GM12872 (cell line): ENCODE measurements around the gene ZSWIM9.

Source experiments
- TF ChIP-seq, protein P1 (sequence below): IDR thresholded peaks from 3 replicates; pipeline ENCODE4 v1.5.1; 2011; ENCODE audit warnings: low read depth, mild to moderate bottlenecking, low read length, moderate library complexity; ENCODE audit not compliant: insufficient read depth

ZSWIM9 gene

DNA sequence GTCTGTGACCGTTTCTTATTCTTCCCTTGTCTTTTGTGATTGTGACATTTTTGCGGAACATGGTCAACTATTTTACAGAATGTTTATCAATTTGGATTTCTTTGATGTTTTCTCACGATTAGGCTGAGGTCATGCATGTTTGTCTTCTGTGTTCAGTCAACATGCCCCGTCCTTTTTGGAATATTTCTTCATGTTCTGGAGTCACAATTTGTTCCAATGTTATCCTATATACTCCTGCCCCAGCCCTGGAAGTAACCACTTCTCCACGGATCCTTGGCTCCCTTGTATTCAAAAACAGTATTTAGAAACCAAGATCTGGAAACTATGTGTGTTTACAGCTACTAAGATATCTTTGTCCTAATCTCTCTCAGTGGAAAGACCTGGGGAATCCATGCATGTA is 75.6 kb downstream of the ZSWIM9 start:
- TF ChIP-seq, protein P1, sequence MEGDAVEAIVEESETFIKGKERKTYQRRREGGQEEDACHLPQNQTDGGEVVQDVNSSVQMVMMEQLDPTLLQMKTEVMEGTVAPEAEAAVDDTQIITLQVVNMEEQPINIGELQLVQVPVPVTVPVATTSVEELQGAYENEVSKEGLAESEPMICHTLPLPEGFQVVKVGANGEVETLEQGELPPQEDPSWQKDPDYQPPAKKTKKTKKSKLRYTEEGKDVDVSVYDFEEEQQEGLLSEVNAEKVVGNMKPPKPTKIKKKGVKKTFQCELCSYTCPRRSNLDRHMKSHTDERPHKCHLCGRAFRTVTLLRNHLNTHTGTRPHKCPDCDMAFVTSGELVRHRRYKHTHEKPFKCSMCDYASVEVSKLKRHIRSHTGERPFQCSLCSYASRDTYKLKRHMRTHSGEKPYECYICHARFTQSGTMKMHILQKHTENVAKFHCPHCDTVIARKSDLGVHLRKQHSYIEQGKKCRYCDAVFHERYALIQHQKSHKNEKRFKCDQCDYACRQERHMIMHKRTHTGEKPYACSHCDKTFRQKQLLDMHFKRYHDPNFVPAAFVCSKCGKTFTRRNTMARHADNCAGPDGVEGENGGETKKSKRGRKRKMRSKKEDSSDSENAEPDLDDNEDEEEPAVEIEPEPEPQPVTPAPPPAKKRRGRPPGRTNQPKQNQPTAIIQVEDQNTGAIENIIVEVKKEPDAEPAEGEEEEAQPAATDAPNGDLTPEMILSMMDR: no peak

DNA sequence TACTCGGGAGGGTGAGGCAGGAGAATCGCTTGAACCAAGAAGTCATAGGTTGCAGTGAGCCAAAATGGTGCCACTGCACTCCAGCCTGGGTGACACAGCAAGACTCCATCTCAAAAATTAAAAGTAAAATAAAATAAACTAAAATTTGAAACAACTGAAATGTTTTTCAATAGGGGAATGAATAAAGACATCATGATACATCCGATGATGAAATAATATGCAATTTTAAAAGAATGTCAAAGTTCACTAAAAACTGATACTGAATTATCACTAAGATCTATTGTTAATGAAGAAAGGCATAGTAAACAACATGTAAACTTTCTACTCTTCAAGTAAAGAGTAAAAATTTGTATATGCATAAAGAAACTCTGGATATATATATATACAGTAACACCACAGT is 76.7 kb downstream of the ZSWIM9 start:
- TF ChIP-seq, protein P1: no peak
